ENCODE measurements around the gene ARHGAP12. TPM values are rescaled to one million over a fixed set of nuclear protein-coding genes. Genes with fewer than 3 reads are reported as not detected.

Gene ARHGAP12
- polyA plus RNA-seq, 1 donor from 2014 or later, result 62.6 TPM

- no peak overlapping the region for H3K27ac ChIP-seq (ENCODE audit: low read length)
- H3K9me3 ChIP-seq (ENCODE audit: low read length), result no peaks in the 10 kb centered on the region
- H4K20me1 ChIP-seq (ENCODE audit: insufficient read depth), result no peaks in the 10 kb centered on the region
Observed at GRCh38 chr10:31830887-31831286, 97.7 kb downstream of the ARHGAP12 start.

GRCh38 chr10:31829776-31830175 lies 98.9 kb downstream of the ARHGAP12 start:
- no peaks in the 10 kb centered on the region for H4K20me1 ChIP-seq (ENCODE audit: insufficient read depth)
- no peaks in the 10 kb centered on the region for H3F3A ChIP-seq (ENCODE audit: insufficient read depth, low read length, poor library complexity, severe bottlenecking)
- H3K9me2 ChIP-seq (ENCODE audit: insufficient read depth, low read length), result no peaks in the 10 kb centered on the region
- no peak overlapping the region for H3K27ac ChIP-seq (ENCODE audit: low read length)
- H3K79me2 ChIP-seq (replicated peaks; ENCODE audit: insufficient read depth, low read length), result no peaks in the 10 kb centered on the region
- no peak for TF ChIP-seq MXI1 (conservative IDR thresholded peaks at IDR 0.05; ENCODE audit: poor library complexity, severe bottlenecking)
- H3K4me2 ChIP-seq (ENCODE audit: low read length), result no peak overlapping the region
- no peaks in the 10 kb centered on the region for H3K36me3 ChIP-seq (ENCODE audit: insufficient read depth, low read length)
- H3K4me3 ChIP-seq (ENCODE audit: low read length), result no peak overlapping the region
- no peak overlapping the region for H2AFZ ChIP-seq (ENCODE audit: low read depth, low read length)
- H3K9ac ChIP-seq (ENCODE audit: low read length), result no peak overlapping the region
- no peaks in the 10 kb centered on the region for H3K27me3 ChIP-seq (ENCODE audit: insufficient read depth, low read depth, low read length)
- H3K9me3 ChIP-seq (ENCODE audit: low read length), result no peaks in the 10 kb centered on the region

More at GRCh38 chr10:31830887-31831286, 97.7 kb downstream of the ARHGAP12 start:
- no peak overlapping the region for H3K4me2 ChIP-seq (ENCODE audit: low read length)
- H3K27me3 ChIP-seq (ENCODE audit: insufficient read depth, low read depth, low read length), result no peaks in the 10 kb centered on the region
- no peaks in the 10 kb centered on the region for H3K79me2 ChIP-seq (replicated peaks; ENCODE audit: insufficient read depth, low read length)
- no peak overlapping the region for H3K9ac ChIP-seq (ENCODE audit: low read length)
- TF ChIP-seq CTCF (IDR thresholded peaks at IDR 0.05; ENCODE audit: poor library complexity, severe bottlenecking), result no peak
- TF ChIP-seq EP300 (conservative IDR thresholded peaks at IDR 0.05; ENCODE audit: poor library complexity, severe bottlenecking), result no peak
- H3K36me3 ChIP-seq (ENCODE audit: insufficient read depth, low read length), result no peaks in the 10 kb centered on the region
- H3K4me3 ChIP-seq (ENCODE audit: low read length), result no peak overlapping the region
- no peak overlapping the region for H2AFZ ChIP-seq (ENCODE audit: low read depth, low read length)
- no peaks in the 10 kb centered on the region for H3F3A ChIP-seq (ENCODE audit: insufficient read depth, low read length, poor library complexity, severe bottlenecking)
- H3K9me2 ChIP-seq (ENCODE audit: insufficient read depth, low read length), result no peaks in the 10 kb centered on the region

DNA sequence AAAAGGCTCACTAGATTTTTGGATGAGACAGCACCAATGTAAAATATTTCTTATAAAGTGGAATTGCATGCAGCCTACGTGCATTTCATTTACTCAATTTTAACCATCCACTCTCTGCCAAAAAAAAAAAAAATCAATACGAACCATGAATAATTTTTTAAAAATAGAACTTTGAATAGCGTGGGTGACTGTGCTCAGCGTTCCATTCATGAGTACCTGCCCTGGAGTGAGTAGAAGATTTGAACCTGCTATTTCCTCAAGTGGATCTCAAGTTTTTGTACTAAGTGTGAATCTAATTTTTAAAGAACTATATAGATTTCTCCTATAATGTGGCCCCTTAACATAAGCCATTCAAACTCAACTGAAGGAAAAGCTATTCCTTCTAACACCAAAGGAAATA lies 105.3 kb downstream of the ARHGAP12 start:
- no peaks in the 10 kb centered on the region for H3K9me3 ChIP-seq (ENCODE audit: low read length)
- H3K4me3 ChIP-seq (ENCODE audit: low read length), result no peak overlapping the region
- H3K4me2 ChIP-seq (ENCODE audit: low read length), result no peak overlapping the region
- no peaks in the 10 kb centered on the region for H3K9me2 ChIP-seq (ENCODE audit: insufficient read depth, low read length)
- no peak overlapping the region for H3K9ac ChIP-seq (ENCODE audit: low read length)
- H3K79me2 ChIP-seq (replicated peaks; ENCODE audit: insufficient read depth, low read length), result no peaks in the 10 kb centered on the region
- no peaks in the 10 kb centered on the region for H3K36me3 ChIP-seq (ENCODE audit: insufficient read depth, low read length)
- no peak overlapping the region for H2AFZ ChIP-seq (ENCODE audit: low read depth, low read length)
- TF ChIP-seq EZH2 (IDR thresholded peaks at IDR 0.05; ENCODE audit: borderline replicate concordance, insufficient read depth, low read length, poor library complexity, severe bottlenecking), result no peak
- TF ChIP-seq CTCF (IDR thresholded peaks at IDR 0.05; ENCODE audit: poor library complexity, severe bottlenecking), result no peak
- TF ChIP-seq POLR2AphosphoS5 (IDR thresholded peaks at IDR 0.05), result no peak
- H3K27ac ChIP-seq (ENCODE audit: low read length), result no peak overlapping the region
- H4K20me1 ChIP-seq (ENCODE audit: insufficient read depth), result no peaks in the 10 kb centered on the region
- no peaks in the 10 kb centered on the region for H3K27me3 ChIP-seq (ENCODE audit: insufficient read depth, low read depth, low read length)
- no peaks in the 10 kb centered on the region for H3F3A ChIP-seq (ENCODE audit: insufficient read depth, low read length, poor library complexity, severe bottlenecking)

Measured in neural cell (in vitro differentiated cells).